HUDEP-2 (cell line): ENCODE results near the gene CRYL1.
"Not testable (repeated sequence)": the region's sequence is repeated elsewhere in the genome, so short reads cannot be mapped to it uniquely, and the experiment has no call there.

Source experiments
- DNase-seq, 76 experiments: peaks; one replicate each; lab custom pipeline; 2025; ENCODE audit not compliant: unreplicated experiment in 76 of 76; lab: John Stamatoyannopoulos, UW

Gene CRYL1

DNA sequence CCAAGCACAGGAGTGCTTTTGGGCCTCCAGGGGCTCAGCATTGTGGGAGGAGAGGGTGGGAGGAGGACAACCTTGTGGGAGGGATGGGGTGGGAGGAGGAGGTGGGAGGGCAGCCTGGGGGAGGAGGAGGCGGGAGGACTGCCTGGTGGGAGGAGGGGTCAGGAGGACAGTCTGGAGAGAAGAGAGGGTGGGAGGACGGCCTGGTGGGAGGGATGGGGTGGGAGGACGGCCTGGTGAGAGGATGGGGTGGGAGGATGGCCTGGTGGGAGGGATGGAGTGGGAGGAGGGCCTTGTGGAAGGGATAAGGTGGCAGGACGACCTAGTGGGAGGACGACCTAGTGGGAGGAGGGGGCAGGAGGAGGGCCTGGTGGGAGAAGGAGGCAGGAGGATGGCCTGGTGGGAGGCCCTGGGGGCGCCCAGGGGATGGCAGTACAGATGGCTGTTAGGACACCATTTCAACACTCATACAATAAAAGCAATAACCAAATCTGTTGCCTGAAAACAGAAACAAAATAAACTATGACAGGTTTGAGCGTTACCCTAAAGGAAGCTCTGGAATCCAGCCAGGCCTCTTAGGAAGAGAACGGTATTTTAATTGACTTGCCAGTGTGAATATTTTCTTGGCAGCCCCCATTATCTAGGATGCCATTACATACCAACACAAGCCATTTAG lies 63.7 kb downstream of the CRYL1 start:
- DNase-seq = no peak

DNA sequence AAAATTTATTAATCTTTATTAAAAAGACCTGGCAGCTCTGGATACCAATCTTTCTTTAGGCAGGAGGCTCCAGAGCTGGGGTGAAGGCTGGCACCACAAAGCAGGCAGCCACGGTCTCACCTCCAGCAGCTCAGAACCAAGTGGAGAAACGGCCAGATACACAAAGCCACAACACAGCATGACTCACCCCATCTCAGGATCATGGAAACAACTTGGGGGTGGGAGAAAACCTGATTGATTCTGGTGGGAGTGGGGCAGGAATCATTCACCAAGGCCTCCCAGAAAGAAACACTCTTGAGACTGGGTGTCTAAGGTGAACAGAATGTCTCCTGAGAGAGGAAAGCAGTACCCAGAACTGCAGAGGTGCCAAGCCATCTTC lies 64.2 kb downstream of the CRYL1 start:
- no peak for DNase-seq

- no peak for DNase-seq
Measured at GRCh38 chr13:20460761-20461160, 64.9 kb downstream of the CRYL1 start.

GRCh38 chr13:20457670-20458069 lies 68.0 kb downstream of the CRYL1 start:
- no peak for DNase-seq

GRCh38 chr13:20456737-20457136 lies 68.9 kb downstream of the CRYL1 start:
- no peak for DNase-seq

GRCh38 chr13:20451397-20451796 lies 74.3 kb downstream of the CRYL1 start:
- DNase-seq = no peak

DNA sequence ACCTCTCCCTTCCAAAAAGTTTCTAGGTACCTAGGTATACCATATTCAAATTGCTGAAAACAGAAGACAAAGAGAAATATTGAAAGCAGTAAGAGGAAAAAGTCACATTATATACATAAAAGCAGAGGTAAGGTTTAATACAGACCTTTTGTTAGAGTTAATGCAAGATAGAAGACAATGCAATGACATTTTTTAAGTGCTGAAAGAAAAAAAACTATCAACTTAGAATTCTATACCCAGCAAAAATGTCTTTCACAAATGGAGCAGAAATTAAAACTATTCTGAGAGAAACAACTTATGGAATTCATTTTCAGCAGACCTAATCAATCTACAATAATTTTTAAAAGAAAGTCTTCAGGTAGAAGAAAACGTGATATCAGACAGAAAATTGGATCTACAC lies 77.2 kb downstream of the CRYL1 start:
- DNase-seq = no peak

- DNase-seq = no peak
Measured at GRCh38 chr13:20446900-20447299, 78.8 kb downstream of the CRYL1 start.

DNA sequence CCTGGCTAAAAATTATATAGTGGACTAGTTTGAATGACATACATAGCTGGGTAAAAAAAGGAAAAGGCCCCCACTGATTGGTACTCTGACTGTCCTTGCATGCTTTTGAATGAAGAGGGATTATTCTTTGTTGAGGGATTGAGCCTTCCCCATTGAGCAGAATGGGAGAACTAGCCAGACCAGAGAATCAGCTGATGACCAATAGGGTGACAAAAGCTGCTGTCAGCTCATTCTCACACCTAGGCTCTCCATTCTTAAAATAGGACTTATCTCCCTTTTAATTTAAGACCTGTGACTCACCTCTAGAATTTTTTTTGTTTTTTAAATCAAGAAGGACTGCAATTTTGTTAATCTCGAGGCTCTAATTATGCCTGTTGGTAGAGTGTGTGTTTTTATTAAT lies 79.3 kb downstream of the CRYL1 start:
- DNase-seq = no peak

GRCh38 chr13:20442798-20443381 lies 82.8 kb downstream of the CRYL1 start:
- DNase-seq = no peak

- no peak for DNase-seq
Measured at GRCh38 chr13:20442375-20442774, 83.3 kb downstream of the CRYL1 start.

DNA sequence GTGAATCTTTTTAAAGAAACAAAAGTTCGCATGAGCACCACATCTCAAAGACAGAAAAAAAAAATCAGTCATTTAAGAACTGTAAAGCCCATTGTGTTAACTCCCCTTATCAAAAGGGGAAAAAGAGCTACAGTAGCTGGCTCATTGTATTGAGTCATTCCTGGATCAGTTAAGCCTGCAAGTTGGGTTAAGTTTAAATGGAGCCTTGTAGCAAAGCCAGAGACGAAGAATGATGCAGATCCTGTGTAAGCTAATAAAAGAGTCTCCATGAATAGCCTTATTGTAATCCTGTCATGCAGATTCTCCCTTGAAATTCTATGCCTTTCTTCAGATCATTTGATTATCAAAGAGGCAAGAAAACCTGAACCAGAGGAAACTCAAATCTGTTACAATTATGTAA lies 83.8 kb downstream of the CRYL1 start:
- DNase-seq = no peak

DNA sequence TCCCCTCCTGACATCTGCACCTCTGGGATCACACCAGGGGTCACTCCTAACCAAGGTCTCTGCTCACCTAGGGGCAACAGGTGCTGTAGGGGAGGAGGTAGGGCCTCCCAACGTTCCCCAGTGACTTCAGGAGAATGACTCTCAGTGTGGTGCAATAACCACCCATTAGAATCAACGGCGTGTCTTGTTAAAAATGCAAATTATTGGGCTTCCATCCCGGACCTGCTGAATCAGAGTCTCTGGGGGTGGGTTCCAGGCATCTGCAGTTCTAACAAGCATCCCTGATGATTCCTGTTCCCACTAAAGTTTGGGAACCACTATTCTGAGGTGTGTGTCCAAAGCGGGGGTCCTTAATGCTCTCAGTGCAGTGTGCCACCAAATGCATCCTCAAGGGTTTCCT lies 84.6 kb downstream of the CRYL1 start:
- DNase-seq = no peak

DNA sequence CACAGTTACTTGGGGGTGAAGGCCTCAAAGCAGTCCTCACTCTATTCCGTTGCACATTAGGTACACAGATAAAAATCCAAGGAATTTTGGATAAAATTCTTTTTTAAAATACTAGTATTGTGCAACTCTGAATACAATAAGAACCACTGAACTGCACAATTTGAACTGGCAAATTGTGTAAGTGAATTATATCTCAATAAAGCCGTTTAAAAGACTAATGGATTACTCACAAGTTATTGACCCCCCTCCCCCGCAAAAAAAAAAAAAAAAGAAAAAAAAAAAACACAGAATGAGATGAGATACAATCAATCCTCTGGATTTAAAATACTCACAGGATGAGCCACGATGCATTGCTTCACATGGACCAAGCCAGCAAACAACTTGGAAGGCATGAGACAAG lies 86.4 kb downstream of the CRYL1 start:
- DNase-seq = no peak

GRCh38 chr13:20438801-20439200 lies 86.9 kb downstream of the CRYL1 start:
- DNase-seq = no peak

DNA sequence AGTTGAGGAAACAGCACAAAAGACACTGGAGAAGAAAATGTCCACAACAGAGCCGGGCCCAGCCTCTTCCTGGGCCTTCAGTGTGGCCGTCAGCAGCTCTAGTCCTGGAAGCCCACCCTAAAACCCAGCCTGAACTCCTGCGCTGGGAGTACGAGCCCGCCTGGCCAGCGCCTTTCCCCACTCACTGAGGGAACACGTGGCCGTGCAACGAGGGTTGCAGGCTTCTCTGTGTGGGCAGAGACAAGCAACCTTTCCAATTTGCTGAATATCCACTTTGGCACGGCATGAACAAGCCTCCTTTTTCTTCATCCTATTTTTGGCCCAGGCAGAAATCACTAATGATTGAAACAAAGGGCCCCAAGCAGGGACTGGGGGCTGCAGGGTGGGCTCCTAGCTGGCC lies 89.2 kb downstream of the CRYL1 start:
- DNase-seq = no peak

DNA sequence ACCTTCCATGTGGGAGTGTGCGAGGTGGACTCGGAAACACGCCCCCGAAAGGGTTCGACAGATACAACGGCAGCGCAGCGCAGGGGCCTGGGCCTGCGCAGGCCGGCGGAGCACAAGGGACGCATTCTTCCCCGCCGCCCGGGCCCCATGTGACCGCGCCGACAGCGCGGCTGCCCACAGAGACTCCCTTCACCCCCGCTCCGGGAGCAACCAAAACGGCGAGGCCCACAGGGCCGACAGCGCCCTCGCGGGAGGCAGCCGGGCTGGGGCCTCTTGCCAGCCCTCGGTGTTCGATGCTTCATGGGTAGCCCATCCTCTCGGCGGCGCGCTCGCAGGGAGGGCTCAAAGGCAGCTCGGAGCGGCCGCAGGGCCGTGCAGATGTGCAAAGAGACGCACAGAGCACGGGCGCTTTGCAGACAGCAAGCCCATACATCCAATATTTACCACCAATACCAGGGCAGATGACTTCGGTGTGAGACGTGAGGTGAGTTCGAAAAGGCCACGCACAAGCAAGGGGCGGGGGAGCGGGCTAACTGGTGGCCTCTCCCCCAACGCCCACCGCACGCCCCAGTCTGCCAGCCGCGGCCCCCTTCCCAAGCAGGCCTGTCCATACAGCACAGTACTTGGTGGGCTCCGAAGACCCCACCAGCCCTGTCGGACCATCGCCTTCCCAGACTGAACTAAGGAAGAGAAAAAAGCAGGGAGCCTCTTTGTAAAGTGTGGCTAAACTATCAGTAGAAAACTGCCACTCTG lies 89.9 kb downstream of the CRYL1 start:
- no peak for DNase-seq

DNA sequence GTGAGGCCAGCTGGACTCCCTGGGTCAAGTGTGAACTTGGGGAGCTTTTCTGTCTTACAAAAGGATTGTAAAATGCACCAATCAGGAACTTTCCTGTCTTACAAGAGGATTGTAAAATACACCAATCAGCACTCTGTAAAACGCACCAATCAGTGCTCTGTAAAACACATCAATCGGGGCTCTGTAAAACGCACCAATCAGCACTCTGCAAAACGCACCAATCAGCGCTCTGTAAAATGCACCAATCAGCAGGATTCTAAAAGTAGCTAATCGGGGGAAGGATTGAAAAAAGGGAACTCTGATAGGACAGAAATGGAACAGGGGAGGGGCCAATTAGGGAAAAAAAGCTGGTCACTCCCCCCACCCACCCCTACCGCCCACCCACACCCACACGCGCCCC lies 91.4 kb downstream of the CRYL1 start:
- DNase-seq = not testable (repeated sequence)

GRCh38 chr13:20431687-20432384 lies 93.8 kb downstream of the CRYL1 start:
- DNase-seq = no peak

DNA sequence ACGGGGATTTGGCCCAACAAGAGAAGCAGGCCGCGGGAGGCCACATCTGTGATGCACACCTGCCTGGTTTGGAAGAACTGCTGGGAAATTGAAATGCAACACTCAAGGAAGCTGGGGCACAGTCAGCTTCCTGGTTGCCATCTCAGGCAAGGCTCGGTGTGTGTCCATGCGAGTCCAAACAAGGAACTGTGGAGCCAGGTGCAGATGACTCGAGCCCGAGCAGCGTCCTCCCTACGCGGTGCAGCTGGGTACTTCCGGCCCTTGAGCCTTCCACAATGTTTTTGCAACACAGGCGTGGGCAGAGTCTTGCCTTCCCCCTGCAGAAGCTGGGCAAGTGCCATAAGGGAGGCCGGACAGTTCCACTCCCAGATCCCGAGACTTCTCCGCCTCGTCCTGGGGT lies 94.6 kb downstream of the CRYL1 start:
- DNase-seq = no peak

DNA sequence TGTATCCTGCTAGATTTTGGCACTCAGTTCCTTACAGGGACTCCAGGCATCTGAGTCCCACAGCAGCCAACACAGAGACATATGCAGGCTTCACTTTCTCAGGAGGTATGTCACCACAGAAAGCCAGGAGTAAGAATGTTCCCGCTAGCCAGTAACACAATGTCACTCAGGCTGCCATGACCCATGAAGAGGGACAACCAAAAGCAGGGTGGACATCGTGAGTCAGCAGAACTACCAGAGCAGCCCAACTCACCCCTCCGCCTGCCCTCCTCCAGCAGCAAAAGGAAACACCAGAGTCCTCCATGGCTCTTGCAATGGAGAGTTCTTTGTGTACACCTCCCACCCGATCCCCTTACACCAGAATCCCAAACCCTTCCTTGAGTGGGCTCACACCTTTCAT lies 95.4 kb downstream of the CRYL1 start:
- no peak for DNase-seq

GRCh38 chr13:20429682-20430081 lies 96.0 kb downstream of the CRYL1 start:
- no peak for DNase-seq
